K562 (cell line): Measurements from ENCODE around the gene NBEAL1. TPM values are rescaled to one million over a fixed set of nuclear protein-coding genes. Genes with fewer than 3 reads are reported as not detected.
A peak's percentile ranks its signal among the peaks of the same experiment; 100 is the strongest.

Source experiments
- ATAC-seq: fragments of 200-7000 bp; cut with Tn5 transposase; 3 replicates; pipeline ENCODE4 v1.9.1; 2020; ENCODE audit warnings: moderate library complexity
- BruUV-seq: library from RNA; stranded (reverse); fragments of 400-500 nt; replicated peaks from 2 replicates; lab custom pipeline; 2021; lab: Mats Ljungman, UMichigan
- CTCF ChIA-PET: fragments of 300-600 bp; formaldehyde crosslinking; extraction: SDS; loops from one replicate; lab custom pipeline; 2021; ENCODE audit warnings: low intra/inter-chr PET ratio; lab: Yijun Ruan, JAX
- POLR2A ChIA-PET: fragments of 300-600, 350-650 bp; sonication (Branson Sonifier 250); formaldehyde crosslinking; extraction: SDS; loops from one replicate; lab custom pipeline; 2021; ENCODE audit warnings: antibody characterized with exemption, inconsistent platforms; lab: Yijun Ruan, JAX
- DNase-seq, 4 experiments: peaks; one replicate each; pipeline versions ENCODE4 v3.0.0 to v3.0.0-alpha.2; 2011 to 2018; ENCODE audit warnings: low spot score in 3 of 4, mixed read lengths in 3 of 4; ENCODE audit errors: extremely low read depth in 1 of 4
- FAIRE-seq: peaks from 2 replicates; lab custom pipeline; 2011; peaks lifted over from hg19 to GRCh38; lab: Jason Lieb, UNC
- H2AFZ ChIP-seq: 2 replicates; pipeline ENCODE4 v1.6.0; 2011; ENCODE audit warnings: low read depth, low read length, control low read depth, inconsistent platforms
- H3K27ac ChIP-seq: fragments of 200-600 bp; 3 replicates; pipeline ENCODE4 v1.8.0; 2011; ENCODE audit warnings: low read depth, mild to moderate bottlenecking, control low read depth, inconsistent platforms, low read length, moderate library complexity, mixed read lengths; ENCODE audit errors: extremely low read depth
- H3K27me3 ChIP-seq, 2 experiments: fragments of 300-600 bp in 1 of 2; 2 replicates in 1 of 2; 3 replicates in 1 of 2; pipeline versions ENCODE4 v1.6.0 to v1.8.0; 2011; ENCODE audit warnings: inconsistent platforms in 2 of 2, low read length in 2 of 2, mild to moderate bottlenecking in 1 of 2, mixed read lengths in 1 of 2, moderate library complexity in 1 of 2; ENCODE audit not compliant: control insufficient read depth in 2 of 2, insufficient read depth in 2 of 2
- H3K36me3 ChIP-seq: fragments of 300-600 bp; 3 replicates; pipeline ENCODE4 v1.8.0; 2011; ENCODE audit warnings: mild to moderate bottlenecking, low read length, inconsistent platforms; ENCODE audit not compliant: control insufficient read depth, insufficient read depth
- H3K4me1 ChIP-seq, 2 experiments: fragments of 200-600 bp in 1 of 2; replicated peaks in 1 of 2; 2 replicates in 1 of 2; 3 replicates in 1 of 2; pipeline versions ENCODE4 v1.5.1 to v1.8.0; 2011; ENCODE audit warnings: inconsistent platforms in 2 of 2, low read length in 2 of 2, mild to moderate bottlenecking in 1 of 2, mixed read lengths in 1 of 2, moderate library complexity in 1 of 2; ENCODE audit not compliant: control insufficient read depth in 2 of 2, insufficient read depth in 2 of 2
- H3K4me2 ChIP-seq: 2 replicates; pipeline ENCODE4 v1.6.1; 2011; ENCODE audit warnings: low read length, control low read depth, inconsistent platforms, mixed read lengths; ENCODE audit not compliant: insufficient read depth
- H3K4me3 ChIP-seq: fragments of 200-600 bp; sonication (generic), shearing (Covaris generic); 2 replicates; pipeline ENCODE4 v1.5.1; 2016; ENCODE audit warnings: control low read depth, inconsistent platforms
- H3K79me2 ChIP-seq: fragments of 200-600 bp; 3 replicates; pipeline ENCODE4 v1.8.0; 2011; ENCODE audit warnings: low read length, inconsistent platforms; ENCODE audit not compliant: control insufficient read depth, insufficient read depth
- H3K9ac ChIP-seq, 2 experiments: 2 replicates each; pipeline versions ENCODE4 v1.6.0 to v1.6.1; 2011; ENCODE audit warnings: low read depth in 2 of 2, low read length in 2 of 2, control low read depth in 1 of 2, inconsistent platforms in 1 of 2, mild to moderate bottlenecking in 1 of 2, mixed read lengths in 1 of 2; ENCODE audit not compliant: insufficient read depth in 1 of 2
- H3K9me1 ChIP-seq: one replicate; pipeline ENCODE4 v1.6.0; 2011; ENCODE audit warnings: inconsistent platforms, mild to moderate bottlenecking, low read length, moderate library complexity; ENCODE audit not compliant: control insufficient read depth, insufficient read depth
- H3K9me3 ChIP-seq: replicated peaks from 2 replicates; pipeline ENCODE4 v1.5.1; 2011; ENCODE audit warnings: low read depth, low read length, inconsistent platforms; ENCODE audit not compliant: control insufficient read depth, insufficient read depth
- H4K20me1 ChIP-seq: replicated peaks from 2 replicates; pipeline ENCODE4 v1.6.1; 2011; ENCODE audit warnings: low read length, inconsistent platforms, mixed read lengths; ENCODE audit not compliant: control insufficient read depth, insufficient read depth
- DNMT1 ChIP-seq: fragments of 450-650 bp; IDR thresholded peaks from 2 replicates; pipeline ENCODE4 v1.6.1; 2016; ENCODE audit warnings: antibody characterized with exemption, mild to moderate bottlenecking
- HDGF ChIP-seq: fragments of 450-650 bp; IDR thresholded peaks from 2 replicates; pipeline ENCODE4 v1.6.1; 2016
- NR4A1 ChIP-seq, 2 experiments: fragments of 250-450 bp in 1 of 2; fragments of 450-650 bp in 1 of 2; sonication (Bioruptor Pico) in 1 of 2; IDR thresholded peaks; 2 replicates each; pipeline versions ENCODE4 v1.4.0 to v1.6.1; 2016 to 2020; ENCODE audit warnings: mild to moderate bottlenecking in 2 of 2, missing compliant biosample characterization in 1 of 2, missing genetic modification characterization in 1 of 2, moderate library complexity in 1 of 2
- RBM39 ChIP-seq: fragments of 200-400 bp; formaldehyde crosslinking; optimal IDR thresholded peaks from 2 replicates; pipeline ENCODE3; 2018; ENCODE audit warnings: low read depth, low read length
- ZBTB40 ChIP-seq, 2 experiments: fragments of 450-650 bp in 1 of 2; sonication (generic) in 1 of 2; formaldehyde crosslinking in 1 of 2; IDR thresholded peaks; 2 replicates each; pipeline versions ENCODE4 v1.7.1 to v1.9.0; 2016 to 2022; ENCODE audit warnings: inconsistent platforms in 1 of 2, mild to moderate bottlenecking in 1 of 2, missing genetic modification reagents in 1 of 2
- ZNF277 ChIP-seq: fragments of 250-450 bp; sonication (Bioruptor Pico); IDR thresholded peaks from 2 replicates; pipeline ENCODE4 v1.8.0; 2022; ENCODE audit warnings: inconsistent platforms, mild to moderate bottlenecking, moderate library complexity, borderline replicate concordance
- ZNF586 ChIP-seq: fragments of 450-650 bp; formaldehyde crosslinking; conservative IDR thresholded peaks from 2 replicates; pipeline ENCODE4 v1.4.0; 2020; ENCODE audit warnings: mild to moderate bottlenecking, moderate library complexity
- WGBS: fragments of 100-300 bp; shearing (Covaris generic); methylation state at CpG from one replicate; pipeline ENCODE4 v1.1.6; 2016; ENCODE audit warnings: low coverage, mixed read lengths; ENCODE audit not compliant: insufficient coverage; ENCODE audit errors: missing lambda C conversion rate; 5-methylcytosine and 5-hydroxymethylcytosine counted together
- in situ Hi-C: fragments of 300-500 bp; cut with MboI; formaldehyde crosslinking; loops from 4 replicates; pipeline ENCODE4 v1.15.0; 2018; ENCODE audit warnings: inconsistent platforms, mixed read lengths
- intact Hi-C: fragments of 100-400 bp; cut with micrococcal nuclease; formaldehyde crosslinking; loops from 2 replicates; pipeline ENCODE4 v1.14.2; 2022
- polyA plus RNA-seq, 8 experiments: library from polyadenylated mRNA; depleted of rRNA in 4 of 8; stranded (reverse) in 5 of 8; unstranded in 3 of 8; fragments of >200 nt; fragmentation: Nextera tagmentation in 2 of 8; fragmentation: Illumina TruSeq in 1 of 8; extraction: Ambion mirVana in 2 of 8; extraction: Trizol in 1 of 8; gene quantifications; 2 replicates each; pipeline versions ENCODE4 v1.2.1 to v1.2.3, GENCODE V29; 2011 to 2014; ENCODE audit warnings: inconsistent platforms in 1 of 8, missing spikeins in 1 of 8
- total RNA-seq, 7 experiments: library from RNA; depleted of rRNA in 6 of 7; stranded (reverse); fragments of >200 nt in 6 of 7; fragmentation: Illumina TruSeq in 2 of 7; extraction: Trizol in 2 of 7; gene quantifications; 2 replicates each; pipeline versions ENCODE4 v1.2.1 to v1.2.3, GENCODE V29; 2011 to 2021; ENCODE audit warnings: low replicate concordance in 1 of 7

Gene NBEAL1
- total and polyA plus RNA-seq, 9 of the 15 experiments (the other 6 are each of a cell fraction or from before 2014, with no cell fraction given), result 2.1 to 13.5 (median 7.3) TPM

- FAIRE-seq, result no peak
- H3K9ac ChIP-seq, result no peak overlapping the region
- H3K4me1 ChIP-seq, result no peaks in the 10 kb centered on the region
- H3K27ac ChIP-seq, result no peak overlapping the region
- no peaks in the 10 kb centered on the region for H4K20me1 ChIP-seq
- H3K4me2 ChIP-seq, result no peak overlapping the region
- no peak for DNase-seq
- intact Hi-C loops, result no loop called here
- in situ Hi-C loops, result no loop called here
- POLR2A ChIA-PET, result interaction anchor here (0.6 kb wide), 1 partner anchor 12 kb away, joined by 4 read pairs; no protein-coding TSS in a partner anchor
- no peaks in the 10 kb centered on the region for H3K27me3 ChIP-seq
- H2AFZ ChIP-seq, result no peak overlapping the region
- no peaks in the 10 kb centered on the region for H3K9me3 ChIP-seq
- CTCF ChIA-PET, result no interaction called here
- no TSS peak for BruUV-seq
- no peaks in the 10 kb centered on the region for H3K9me1 ChIP-seq
- no peaks in the 10 kb centered on the region for H3K79me2 ChIP-seq
- ATAC-seq, result no peak
- H3K36me3 ChIP-seq, result 0 out of 3 replicates have a peak, but pooled peaks cover 8% of the 10 kb centered on the region
- TF ChIP-seq ZNF277 (CRISPR knock-in tag) (no peak), NR4A1 (CRISPR knock-in tag; IDR thresholded peaks at IDR 0.05) (no peak), NR4A1 (tag; IDR thresholded peaks at IDR 0.05) (no peak), DNMT1 (no peak), ZNF586 (CRISPR knock-in tag) (no peak), RBM39 (no peak), ZBTB40 (IDR thresholded peaks at IDR 0.05) (0 out of 2 replicates have a peak, but pooled peaks have one; percentile 1), ZBTB40 (CRISPR knock-in tag; IDR thresholded peaks at IDR 0.05) (no peak), HDGF (no peak)
- WGBS, result 100% methylated on average over 1 of the region's 3 CpGs
- no peak overlapping the region for H3K4me3 ChIP-seq
Observed at GRCh38 chr2:203052539-203052938, 37.9 kb downstream of the NBEAL1 start.
